ENCODE results near the gene OR51B2. TPM values are rescaled to one million over a fixed set of nuclear protein-coding genes. Genes with fewer than 3 reads are reported as not detected.
"Not testable (repeated sequence)": the region's sequence is repeated elsewhere in the genome, so short reads cannot be mapped to it uniquely, and the experiment has no call there.

OR51B2 gene, protein sequence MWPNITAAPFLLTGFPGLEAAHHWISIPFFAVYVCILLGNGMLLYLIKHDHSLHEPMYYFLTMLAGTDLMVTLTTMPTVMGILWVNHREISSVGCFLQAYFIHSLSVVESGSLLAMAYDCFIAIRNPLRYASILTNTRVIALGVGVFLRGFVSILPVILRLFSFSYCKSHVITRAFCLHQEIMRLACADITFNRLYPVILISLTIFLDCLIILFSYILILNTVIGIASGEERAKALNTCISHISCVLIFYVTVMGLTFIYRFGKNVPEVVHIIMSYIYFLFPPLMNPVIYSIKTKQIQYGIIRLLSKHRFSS
- polyA plus RNA-seq (ENCODE audit: insufficient read length in 4 of 4): not detected

DNA sequence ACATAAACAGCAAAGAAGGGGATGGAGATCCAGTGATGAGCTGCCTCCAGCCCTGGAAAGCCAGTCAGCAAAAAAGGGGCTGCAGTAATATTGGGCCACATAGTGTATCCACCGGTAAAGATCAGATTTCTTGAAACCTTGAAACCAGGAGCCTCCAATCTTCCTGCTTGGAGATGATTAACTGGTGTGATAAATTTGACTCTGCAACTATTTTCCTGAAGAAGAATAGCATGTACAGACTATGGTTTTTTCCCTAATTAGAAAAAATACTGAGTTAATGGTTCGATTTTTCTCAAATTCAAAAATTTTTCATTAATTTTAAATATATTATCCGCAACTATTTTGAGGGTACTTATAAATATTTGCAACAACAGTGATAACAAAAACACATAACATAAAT lies at the start of gene OR51B2:
Gene OR51B2, minus strand, starts transcription at position 101 of the 400 bp plus-strand sequence. Its CDS starts 0 bp downstream, at position 101.
- no peak for DNase-seq (ENCODE audit: low read depth in 4 of 4, low spot score in 3 of 4)

DNA sequence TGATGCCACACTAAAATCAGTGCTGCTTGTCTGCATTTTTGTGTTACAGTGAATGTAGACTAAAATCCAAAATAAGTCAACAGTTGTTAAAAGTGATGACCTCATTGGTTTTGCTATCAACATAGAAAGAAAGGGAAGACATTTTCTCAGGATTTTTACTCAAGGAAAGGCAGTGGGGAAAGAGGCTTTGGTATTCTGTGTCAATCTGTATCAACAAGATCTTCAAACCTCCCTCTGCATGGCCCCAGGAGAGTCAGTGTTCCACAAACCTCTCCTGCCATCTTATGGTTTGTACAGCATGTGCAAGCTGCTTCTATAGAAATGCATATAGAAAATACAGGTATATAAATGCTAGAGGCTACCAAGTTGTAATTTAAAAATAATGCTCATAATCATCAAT lies 45.7 kb upstream of the OR51B2 start:
- DNase-seq (ENCODE audit: low read depth in 4 of 4, low spot score in 3 of 4): no peak

GRCh38 chr11:5368502-5369043 lies 44.5 kb upstream of the OR51B2 start:
- DNase-seq (ENCODE audit: low read depth in 4 of 4, low spot score in 3 of 4): no peak

- no peak for DNase-seq (ENCODE audit: low read depth in 4 of 4, low spot score in 3 of 4)
Measured at GRCh38 chr11:5367448-5368074, 43.5 kb upstream of the OR51B2 start.

- no peak for DNase-seq (ENCODE audit: low read depth in 4 of 4, low spot score in 3 of 4)
Measured at GRCh38 chr11:5366856-5367255, 42.8 kb upstream of the OR51B2 start.

GRCh38 chr11:5366365-5366764 lies 42.3 kb upstream of the OR51B2 start:
- not testable (repeated sequence) for DNase-seq (ENCODE audit: low read depth in 4 of 4, low spot score in 3 of 4)

DNA sequence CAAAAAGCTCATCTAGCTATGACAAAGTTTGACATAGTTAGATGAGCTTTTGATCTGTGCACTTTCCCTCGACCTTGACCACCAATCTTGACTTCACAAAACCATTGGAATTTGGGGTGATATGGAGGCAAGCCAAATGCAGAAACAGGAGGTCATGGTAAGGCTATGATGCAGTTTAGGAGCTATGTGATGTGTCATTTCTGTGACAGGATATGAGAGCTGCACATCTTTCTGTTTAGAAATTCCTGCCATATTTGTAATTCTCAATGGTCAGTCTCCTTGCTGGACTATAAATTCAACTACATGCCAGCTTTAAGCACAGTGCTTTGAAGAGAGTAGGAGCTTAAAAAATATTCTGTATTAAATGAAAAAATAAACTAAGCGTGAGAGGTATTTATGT lies 40.1 kb upstream of the OR51B2 start:
- no peak for DNase-seq (ENCODE audit: low read depth in 4 of 4, low spot score in 3 of 4)

GRCh38 chr11:5363679-5364078 lies 39.6 kb upstream of the OR51B2 start:
- no peak for DNase-seq (ENCODE audit: low read depth in 4 of 4, low spot score in 3 of 4)

DNA sequence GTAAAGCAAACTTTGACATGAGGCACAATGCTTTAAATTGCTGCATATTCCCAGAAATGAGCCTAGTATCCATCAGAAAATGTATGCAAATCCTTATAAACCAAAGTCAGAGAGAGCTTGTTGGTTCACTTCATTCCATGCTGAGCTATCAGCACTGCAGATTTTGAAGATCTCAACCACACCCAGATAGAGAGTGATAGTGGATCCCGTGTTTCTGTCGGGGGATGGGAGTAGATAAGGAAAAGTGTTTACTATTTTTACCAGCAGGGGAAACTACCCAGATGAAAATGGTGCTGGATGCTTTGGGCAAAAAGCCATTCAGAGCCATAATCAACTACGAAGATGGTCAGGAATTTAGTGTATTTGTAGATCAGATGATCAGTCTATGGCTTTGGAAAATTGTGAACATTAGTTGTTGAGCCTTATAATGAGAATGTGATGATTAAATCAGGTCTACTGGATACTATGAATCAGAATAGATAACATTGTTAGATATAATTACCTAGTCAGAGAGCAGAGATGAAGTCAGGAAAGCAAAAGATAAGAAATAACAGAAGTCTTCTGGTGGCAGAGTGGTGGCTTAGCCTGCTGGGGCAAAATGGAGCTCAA lies 38.0 kb upstream of the OR51B2 start:
- no peak for DNase-seq (ENCODE audit: low read depth in 4 of 4, low spot score in 3 of 4)

GRCh38 chr11:5356031-5356430 lies 31.9 kb upstream of the OR51B2 start:
- not testable (repeated sequence) for DNase-seq (ENCODE audit: low read depth in 4 of 4, low spot score in 3 of 4)

GRCh38 chr11:5351208-5351607 lies 27.1 kb upstream of the OR51B2 start, which contains the start of gene OR51B6:
Gene OR51B6, plus strand, starts transcription at chr11:5351508. Its CDS starts 0 bp downstream, at chr11:5351508.
- DNase-seq (ENCODE audit: low read depth in 4 of 4, low spot score in 3 of 4): no peak

GRCh38 chr11:5349550-5349949 lies 25.5 kb upstream of the OR51B2 start:
- no peak for DNase-seq (ENCODE audit: low read depth in 4 of 4, low spot score in 3 of 4)

GRCh38 chr11:5348551-5349194 lies 24.6 kb upstream of the OR51B2 start:
- no peak for DNase-seq (ENCODE audit: low read depth in 4 of 4, low spot score in 3 of 4)

DNA sequence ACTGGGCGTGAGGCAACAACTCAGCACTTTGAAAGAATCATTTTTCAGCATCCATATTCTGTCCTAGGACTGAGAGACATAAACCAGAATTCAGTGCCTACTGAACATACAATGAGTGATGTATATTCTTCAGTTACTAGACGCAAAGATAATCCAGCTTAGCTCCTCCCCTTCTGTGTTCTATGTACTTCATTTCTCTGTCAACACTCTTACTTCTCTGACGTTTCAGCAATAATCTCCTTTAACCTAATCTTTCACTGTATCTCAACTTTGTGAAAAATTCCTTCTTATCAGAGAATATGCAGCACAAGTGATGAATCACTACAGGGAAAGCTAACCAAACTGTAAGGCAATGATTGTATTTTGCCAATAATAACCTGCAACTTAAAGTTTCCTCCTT lies 21.7 kb upstream of the OR51B2 start:
- no peak for DNase-seq (ENCODE audit: low read depth in 4 of 4, low spot score in 3 of 4)

DNA sequence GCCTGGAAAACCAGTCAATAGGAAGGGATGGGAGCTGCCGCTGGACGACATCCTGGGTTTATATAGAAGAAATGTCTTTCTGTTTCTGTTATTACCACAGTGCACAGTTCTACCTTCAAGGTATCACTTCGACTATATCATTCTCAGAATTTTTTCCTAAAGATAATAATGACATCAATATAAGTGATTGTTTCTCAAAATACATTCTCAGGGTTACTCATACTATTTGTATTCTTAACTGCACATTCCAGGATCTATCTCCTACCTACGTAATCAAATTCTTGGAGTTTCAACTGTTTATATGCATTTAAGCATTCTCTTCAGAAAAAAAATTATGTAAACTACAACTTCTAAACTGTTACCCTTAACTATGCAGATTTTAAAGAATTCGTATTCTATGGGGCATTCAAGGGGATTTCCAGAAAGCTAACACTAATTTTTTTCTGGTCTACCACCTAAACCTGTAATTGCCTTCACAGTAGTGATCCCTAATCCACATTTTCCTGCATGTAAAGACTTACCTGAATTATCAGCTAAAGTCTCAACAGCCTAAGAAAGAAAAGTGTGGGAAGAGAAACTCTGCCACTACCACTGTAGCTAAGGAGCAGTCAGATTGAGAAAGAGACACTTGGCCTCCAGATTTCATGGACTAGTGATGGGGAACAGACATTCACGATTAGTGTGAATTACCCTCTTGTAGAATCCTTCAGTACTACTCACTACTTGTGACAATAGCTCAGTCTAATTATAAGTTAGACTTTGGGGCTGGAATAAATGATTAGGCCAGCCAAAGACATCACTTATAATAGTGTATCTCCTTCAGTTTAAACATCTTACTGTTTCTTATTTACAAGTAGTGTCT lies 19.6 kb upstream of the OR51B2 start, which contains the start of gene OR51B5:
Gene OR51B5, minus strand, starts transcription at position 51 of the 862 bp plus-strand sequence. Its CDS starts 0 bp downstream, at position 51.
- DNase-seq (ENCODE audit: low read depth in 4 of 4, low spot score in 3 of 4): no peak

DNA sequence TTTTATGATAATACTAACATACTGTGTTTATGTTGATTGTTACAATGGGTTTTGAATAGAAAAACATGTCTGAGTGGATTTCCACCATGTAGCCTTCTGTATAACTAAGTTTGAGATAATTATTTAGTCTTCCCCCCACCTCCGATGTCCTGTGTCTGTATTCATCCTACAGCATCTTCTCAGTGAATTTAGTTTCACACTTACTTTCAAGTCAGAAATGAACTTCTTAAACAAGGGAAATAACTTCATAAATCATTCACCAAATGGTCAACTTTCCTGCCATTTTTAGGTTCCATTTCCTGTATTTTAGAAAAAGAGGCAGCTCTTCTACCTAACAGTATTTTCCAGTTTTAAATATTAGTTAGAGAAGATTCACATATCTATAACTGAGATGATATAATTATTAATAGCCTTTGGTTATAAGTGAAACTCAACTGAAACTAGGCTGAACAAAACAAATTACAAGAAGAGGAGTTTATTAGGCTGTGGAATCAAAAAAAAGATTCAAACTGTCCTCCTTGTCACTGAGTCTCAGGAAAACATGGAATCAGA lies 15.8 kb upstream of the OR51B2 start:
- no peak for DNase-seq (ENCODE audit: low read depth in 4 of 4, low spot score in 3 of 4)

DNA sequence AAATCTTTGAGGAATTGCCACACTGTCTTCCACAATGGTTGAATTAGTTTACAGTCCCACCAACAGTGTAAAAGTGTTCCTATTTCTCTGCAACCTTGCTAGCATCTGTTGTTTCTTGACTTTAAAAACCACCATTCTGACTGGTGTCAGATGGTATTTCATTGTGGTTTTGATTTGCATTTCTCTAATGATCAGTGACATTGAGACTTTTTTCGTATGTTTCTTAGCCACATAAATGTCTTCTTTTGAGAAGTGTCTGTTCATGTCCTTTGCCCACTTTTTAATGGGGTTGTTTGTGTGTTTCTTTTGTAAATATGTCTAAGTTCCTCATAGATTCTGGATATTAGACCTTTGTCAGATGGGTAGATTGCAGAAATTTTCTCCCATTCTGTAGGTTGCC lies 13.2 kb upstream of the OR51B2 start:
- DNase-seq (ENCODE audit: low read depth in 4 of 4, low spot score in 3 of 4): not testable (repeated sequence)

DNA sequence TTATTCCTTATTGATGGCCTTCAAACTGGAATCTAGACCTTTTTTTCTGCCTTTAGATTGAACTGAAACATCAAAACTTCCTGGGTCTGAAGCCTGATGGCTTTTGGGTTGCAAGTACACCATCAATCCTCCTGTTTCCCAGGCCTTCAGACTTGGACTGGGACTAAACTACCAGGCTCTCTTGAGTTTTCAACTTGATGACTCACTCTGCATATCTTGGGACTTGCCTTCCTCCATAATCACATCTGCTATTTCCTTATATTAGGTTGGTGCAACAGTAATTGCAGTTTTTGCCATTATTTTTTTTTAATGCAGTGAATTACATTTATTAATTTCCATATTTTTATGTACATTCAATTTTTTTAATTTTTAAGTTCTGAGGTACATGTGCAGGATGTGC lies 12.2 kb upstream of the OR51B2 start:
- no peak for DNase-seq (ENCODE audit: low read depth in 4 of 4, low spot score in 3 of 4)

- DNase-seq (ENCODE audit: low read depth in 4 of 4, low spot score in 3 of 4): no peak
Measured at GRCh38 chr11:5335170-5335569, 11.1 kb upstream of the OR51B2 start.

GRCh38 chr11:5317292-5317691 lies 6.8 kb downstream of the OR51B2 start:
- no peak for DNase-seq (ENCODE audit: low read depth in 4 of 4, low spot score in 3 of 4)
